GM10847 (cell line): ENCODE results near the gene COL6A3.

Source experiments
- POLR2A ChIP-seq: IDR thresholded peaks from 2 replicates; pipeline ENCODE4 v1.6.1; 2011; ENCODE audit not compliant: insufficient read length; ENCODE audit errors: extremely low read depth

The COL6A3 gene

GRCh38 chr2:237413777-237414661, at the start of gene COL6A3:
COL6A3 (minus strand) TSS chr2:237414164; CDS start chr2:237396817, 17,347 bp downstream.
- no peak for TF ChIP-seq POLR2A

- no peak for TF ChIP-seq POLR2A
These were observed 45.8 kb upstream of the COL6A3 start for GRCh38 chr2:237459741-237460174.

GRCh38 chr2:237459226-237459625, 45.3 kb upstream of the COL6A3 start:
- no peak for TF ChIP-seq POLR2A

- TF ChIP-seq POLR2A: no peak
These were observed 44.6 kb upstream of the COL6A3 start for GRCh38 chr2:237458519-237458918.

- no peak for TF ChIP-seq POLR2A
These were observed 43.5 kb upstream of the COL6A3 start for GRCh38 chr2:237457388-237457941.

GRCh38 chr2:237456200-237456843, 42.4 kb upstream of the COL6A3 start:
- no peak for TF ChIP-seq POLR2A

- no peak for TF ChIP-seq POLR2A
These were observed 41.8 kb upstream of the COL6A3 start for GRCh38 chr2:237455764-237456163.

GRCh38 chr2:237453671-237454070, 39.7 kb upstream of the COL6A3 start:
- no peak for TF ChIP-seq POLR2A

GRCh38 chr2:237452861-237453260, 38.9 kb upstream of the COL6A3 start:
- no peak for TF ChIP-seq POLR2A

GRCh38 chr2:237451643-237452469, 37.9 kb upstream of the COL6A3 start:
- no peak for TF ChIP-seq POLR2A

GRCh38 chr2:237450583-237450982, 36.6 kb upstream of the COL6A3 start:
- no peak for TF ChIP-seq POLR2A

- no peak for TF ChIP-seq POLR2A
These were observed 36.1 kb upstream of the COL6A3 start for GRCh38 chr2:237450108-237450507.

- TF ChIP-seq POLR2A: no peak
These were observed 35.4 kb upstream of the COL6A3 start for GRCh38 chr2:237449193-237449881.

- TF ChIP-seq POLR2A: no peak
These were observed 34.7 kb upstream of the COL6A3 start for GRCh38 chr2:237448626-237449025.

GRCh38 chr2:237448171-237448570, 34.2 kb upstream of the COL6A3 start:
- no peak for TF ChIP-seq POLR2A
